ENCODE data around the gene PTPA. TPM values are rescaled to one million over a fixed set of nuclear protein-coding genes. Genes with fewer than 3 reads are reported as not detected.

Gene PTPA
- total and polyA plus RNA-seq, 2 donors (not counting 3 experiments of a cell fraction or from before 2014, with no cell fraction given) = 97.7 to 121 TPM

- no peak for TF ChIP-seq EZH2 (IDR thresholded peaks at IDR 0.05; ENCODE audit: borderline replicate concordance, low read depth, low read length, severe bottlenecking)
- TF ChIP-seq CTCF (IDR thresholded peaks at IDR 0.05; ENCODE audit: extremely low read depth in 1 of 2, insufficient read depth in 1 of 2, low read depth in 1 of 2, low read length in 2 of 2) = no peak
- TF ChIP-seq POLR2AphosphoS5 (IDR thresholded peaks at IDR 0.05; ENCODE audit: insufficient read depth, low read depth, low read length) = no peak
- TF ChIP-seq JUN (IDR thresholded peaks at IDR 0.05; ENCODE audit: borderline replicate concordance, insufficient read depth, insufficient read length, low read depth) = no peak
- TF ChIP-seq GATA2 (IDR thresholded peaks at IDR 0.05; ENCODE audit: insufficient read depth, insufficient read length, low read depth, low read length) = no peak
- no peak for TF ChIP-seq POLR2A (IDR thresholded peaks at IDR 0.05; ENCODE audit: low read depth, low read length)
- no peak for TF ChIP-seq MAX (IDR thresholded peaks at IDR 0.05; ENCODE audit: insufficient read depth, insufficient read length)
- TF ChIP-seq FOS (IDR thresholded peaks at IDR 0.05; ENCODE audit: borderline replicate concordance, insufficient read depth, low read length) = no peak
- TF ChIP-seq MYC (IDR thresholded peaks at IDR 0.05; ENCODE audit: low read depth, low read length) = no peak
- no peaks in the 10 kb centered on the region for H3K27me3 ChIP-seq (ENCODE audit: control insufficient read depth in 2 of 2, insufficient read depth in 2 of 2, low read length in 2 of 2)
- no peaks in the 10 kb centered on the region for H3K9me3 ChIP-seq (replicated peaks; ENCODE audit: control insufficient read depth, insufficient read depth, low read length)
- ChIA-PET POLR2A (no interaction called here), CTCF (interaction anchor here (0.7 to 9.5 kb wide), 9 partner anchors 9 to 487 kb away, joined by 3 to 287 read pairs (median 24); partner anchors contain the start of genes C9orf50, IER5L and NTMT1)
- no peaks in the 10 kb centered on the region for H4K20me1 ChIP-seq (replicated peaks; ENCODE audit: control insufficient read depth, extremely low read depth, insufficient read depth, low read length)
- no peak overlapping the region for H3K27ac ChIP-seq (ENCODE audit: insufficient read depth, low read depth, low read length)
- no peak overlapping the region for H3K9ac ChIP-seq (replicated peaks; ENCODE audit: extremely low read depth, insufficient read depth, low read length)
- DNase-seq (ENCODE audit: low read depth, low spot score) = no peak
- no peak for FAIRE-seq
- H3K9me1 ChIP-seq (replicated peaks; ENCODE audit: control insufficient read depth, extremely low read depth, insufficient read depth, low read length) = no peaks in the 10 kb centered on the region
- dilution Hi-C loops (cut with MboI; ENCODE audit: extremely low pct_ligation_motif_present, low sequenced_read_pairs) (no loop called here), intact Hi-C loops (cut with micrococcal nuclease) (loop anchor here (2.0 to 5.0 kb wide), 2 partner anchors 431 to 645 kb away; no protein-coding TSS in a partner anchor)
- BruUV-seq (replicated peaks) = no TSS peak
- peaks cover 4% of the 10 kb centered on the region for H3K79me2 ChIP-seq (ENCODE audit: control insufficient read depth, insufficient read depth, low read length)
- H3K4me2 ChIP-seq (ENCODE audit: insufficient read depth, low read length) = no peak overlapping the region
- H3K36me3 ChIP-seq (ENCODE audit: control insufficient read depth in 2 of 2, extremely low read depth in 1 of 2, insufficient read depth in 2 of 2, low read length in 2 of 2) = peaks cover 6 to 13% of the 10 kb centered on the region in 2 experiments
- no peak overlapping the region for H2AFZ ChIP-seq (ENCODE audit: low read depth, low read length)
- peaks cover 39% of the 10 kb centered on the region for H3K4me1 ChIP-seq (ENCODE audit: control insufficient read depth, extremely low read depth, insufficient read depth, low read length)
- H3K4me3 ChIP-seq (replicated peaks in 1 of 3; ENCODE audit: insufficient read depth in 1 of 3, low read depth in 1 of 3, low read length in 3 of 3) = no peak overlapping the region
These were observed 26.3 kb downstream of the PTPA start for GRCh38 chr9:129137292-129138143.

Measured in endothelial cell of umbilical vein (primary cell).